ENCODE results near the gene LSG1.

Gene LSG1

GRCh38 chr3:194671900-194672808 is at the start of gene LSG1:
TSS of gene LSG1 (minus strand) at chr3:194672191. CDS start at chr3:194672162, 29 bp downstream.
- DNase-seq: peak; percentile 98

DNA sequence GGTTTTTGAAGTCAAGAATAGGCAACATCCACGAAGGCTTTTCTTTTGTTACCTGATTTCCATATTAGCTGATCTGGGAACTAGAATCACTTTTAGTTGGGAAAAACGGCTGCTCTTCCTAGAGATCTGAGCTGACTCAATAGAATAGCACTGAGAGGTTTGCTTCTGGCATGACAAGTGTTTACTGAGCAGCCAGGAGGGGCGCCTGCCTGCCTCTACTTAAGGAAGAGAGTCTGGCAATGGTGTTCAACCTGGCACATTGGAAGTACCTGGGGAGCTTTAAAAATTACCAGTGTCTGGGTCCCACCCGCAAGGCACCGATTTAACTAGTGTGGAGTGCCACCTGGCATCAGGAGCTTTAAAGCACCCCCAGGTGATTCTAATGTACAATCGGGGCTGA is 48.1 kb upstream of the LSG1 start:
- DNase-seq: no peak

GRCh38 chr3:194718079-194718478 is 46.1 kb upstream of the LSG1 start:
- no peak for DNase-seq

DNA sequence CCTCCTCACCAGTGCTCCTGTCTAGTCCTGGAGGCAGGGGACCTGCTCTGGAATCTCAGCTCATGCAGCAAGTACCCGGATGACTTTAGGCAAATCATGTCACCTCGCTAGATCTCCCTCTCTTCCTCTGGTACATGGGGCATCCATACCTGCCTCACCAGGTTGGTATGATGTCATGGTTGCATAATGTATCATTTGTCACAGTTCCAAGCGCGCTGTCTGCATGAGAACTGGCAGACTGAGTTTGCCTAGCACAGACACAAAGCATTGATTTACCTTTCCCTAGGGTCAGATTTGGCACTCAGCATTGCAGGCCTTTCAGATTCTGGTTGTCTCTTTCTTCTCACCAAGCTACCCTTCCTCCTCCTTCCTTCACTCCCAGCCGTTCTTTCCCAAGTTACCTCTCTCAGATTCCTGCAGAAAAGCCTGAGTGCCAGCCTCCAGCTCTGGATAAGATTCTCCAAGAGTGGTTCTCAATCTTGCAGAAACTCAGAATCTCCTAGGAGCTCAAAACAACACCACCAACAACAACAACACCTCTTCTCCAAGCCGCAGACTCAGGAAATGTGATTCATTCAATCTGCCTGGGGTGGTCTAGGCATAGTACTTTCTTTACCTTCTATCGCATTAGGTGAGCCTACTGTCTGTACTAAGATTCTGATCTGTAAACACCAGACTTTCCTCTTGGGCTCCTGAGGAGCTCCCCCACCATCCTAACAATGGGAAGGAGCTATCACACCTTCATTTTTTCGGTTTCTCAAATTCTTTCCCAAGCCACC is 43.2 kb upstream of the LSG1 start:
- DNase-seq: no peak

- no peak for DNase-seq
Measured at GRCh38 chr3:194714564-194714963, 42.6 kb upstream of the LSG1 start.

GRCh38 chr3:194714137-194714455 is 42.1 kb upstream of the LSG1 start:
- DNase-seq: no peak

GRCh38 chr3:194713299-194714136 is 41.5 kb upstream of the LSG1 start:
- DNase-seq: no peak

GRCh38 chr3:194711913-194712312 is 39.9 kb upstream of the LSG1 start:
- peak; percentile 34 for DNase-seq

GRCh38 chr3:194711286-194711685 is 39.3 kb upstream of the LSG1 start:
- DNase-seq: no peak

- no peak for DNase-seq
Measured at GRCh38 chr3:194707147-194707540, 35.2 kb upstream of the LSG1 start.

- no peak for DNase-seq
Measured at GRCh38 chr3:194705761-194706160, 33.8 kb upstream of the LSG1 start.

- no peak for DNase-seq
Measured at GRCh38 chr3:194705227-194705626, 33.2 kb upstream of the LSG1 start.

DNA sequence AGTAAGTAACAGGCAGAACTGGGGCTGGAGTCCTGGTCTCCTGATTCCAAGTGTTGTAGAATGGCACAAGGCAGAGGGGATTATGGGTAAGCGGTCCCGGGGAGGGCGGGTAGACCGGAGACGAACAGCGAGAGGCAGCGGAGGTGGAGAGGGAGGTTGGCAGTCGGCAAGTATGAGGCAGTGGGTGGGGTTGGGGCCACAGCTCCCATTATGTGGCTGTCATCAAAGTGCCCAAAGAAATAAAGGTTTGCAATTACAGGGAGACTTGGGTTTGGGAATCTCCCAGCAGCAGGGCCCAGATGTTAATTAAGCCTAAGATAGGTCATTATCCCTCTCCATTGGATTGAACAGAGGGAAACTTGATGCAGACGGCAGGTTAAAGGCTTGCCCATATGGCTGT is 30.6 kb upstream of the LSG1 start:
- no peak for DNase-seq

GRCh38 chr3:194696702-194697101 is 24.7 kb upstream of the LSG1 start:
- no peak for DNase-seq

DNA sequence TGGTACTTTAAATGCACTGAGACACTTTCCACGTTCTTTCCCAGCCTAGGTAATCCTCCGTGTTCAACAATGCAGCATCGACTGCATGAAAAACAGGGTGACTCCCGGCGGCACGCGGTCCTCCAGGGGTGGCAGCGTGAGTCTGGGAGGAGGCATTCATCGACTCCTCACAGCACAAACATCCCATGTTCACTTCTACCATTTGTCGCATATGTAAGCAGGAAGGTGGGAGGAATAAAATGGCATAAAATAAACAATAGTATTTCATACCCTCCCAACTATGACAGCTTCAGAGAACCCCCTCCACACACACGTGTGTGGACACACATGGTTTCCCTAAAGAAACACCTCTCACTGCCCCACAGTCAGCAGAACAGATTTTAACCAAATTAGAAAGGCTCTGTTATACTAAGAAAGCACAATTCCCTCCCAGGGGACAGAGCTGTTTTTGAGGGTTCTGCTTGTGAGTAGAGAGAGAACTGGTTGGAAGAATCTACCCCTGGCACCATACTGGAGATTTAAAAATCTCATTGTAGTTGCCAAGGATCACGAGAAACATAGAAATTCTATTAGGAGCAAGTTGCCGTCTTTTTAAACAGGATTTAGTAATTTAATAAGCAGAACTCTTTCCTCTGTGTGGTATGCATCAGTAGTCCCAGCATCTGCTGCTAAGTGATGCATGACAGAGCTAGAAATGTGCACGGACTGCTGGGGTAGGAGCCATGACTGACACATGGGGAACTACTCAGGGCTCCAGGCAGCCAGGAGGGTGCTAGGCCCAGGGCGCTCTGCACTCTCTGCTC is 19.7 kb upstream of the LSG1 start:
- DNase-seq: no peak

DNA sequence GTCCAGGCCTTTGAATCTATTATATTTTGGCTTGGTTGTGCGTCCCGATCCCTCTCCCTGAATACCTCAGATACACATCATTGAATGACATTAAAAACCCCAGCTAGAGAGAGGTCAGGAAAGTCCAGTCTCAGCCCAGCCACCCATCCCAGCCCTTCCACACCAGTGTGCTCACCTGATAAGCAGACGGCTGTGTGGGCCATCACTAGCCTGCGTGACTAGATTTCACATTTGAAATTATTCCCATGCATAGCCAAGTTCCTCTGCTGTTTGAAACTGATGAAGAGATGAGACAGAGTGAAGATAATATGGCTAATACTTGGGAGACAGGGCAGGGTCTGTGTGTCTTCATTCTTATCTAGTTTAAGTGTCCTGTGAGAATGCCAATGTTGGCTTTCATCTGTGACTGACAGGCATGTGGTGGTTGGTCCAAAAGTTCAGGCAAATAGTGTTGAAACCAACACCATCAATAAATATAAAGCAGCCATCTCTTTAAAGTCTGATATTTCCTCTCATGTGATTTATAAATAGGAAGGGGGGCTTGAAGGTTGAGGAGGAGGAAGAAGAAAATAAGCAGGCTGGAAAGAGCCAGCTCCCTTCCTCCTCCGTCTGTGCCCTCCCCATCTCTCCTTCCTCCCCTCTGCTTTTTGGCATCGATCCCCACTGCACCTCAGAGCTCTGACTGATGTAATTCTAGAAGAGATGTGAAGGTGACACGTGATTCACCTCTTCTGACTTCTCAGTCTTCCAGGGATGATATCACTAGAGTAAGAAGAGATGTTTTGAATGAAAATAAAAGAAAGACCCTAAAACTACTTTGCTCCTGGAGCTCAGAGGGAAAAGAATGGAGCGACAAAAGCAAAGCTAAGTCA is 18.7 kb upstream of the LSG1 start:
- DNase-seq: peak; percentile 38

- no peak for DNase-seq
Measured at GRCh38 chr3:194689493-194689944, 17.5 kb upstream of the LSG1 start.

- DNase-seq: no peak
Measured at GRCh38 chr3:194688946-194689345, 17.0 kb upstream of the LSG1 start.

DNA sequence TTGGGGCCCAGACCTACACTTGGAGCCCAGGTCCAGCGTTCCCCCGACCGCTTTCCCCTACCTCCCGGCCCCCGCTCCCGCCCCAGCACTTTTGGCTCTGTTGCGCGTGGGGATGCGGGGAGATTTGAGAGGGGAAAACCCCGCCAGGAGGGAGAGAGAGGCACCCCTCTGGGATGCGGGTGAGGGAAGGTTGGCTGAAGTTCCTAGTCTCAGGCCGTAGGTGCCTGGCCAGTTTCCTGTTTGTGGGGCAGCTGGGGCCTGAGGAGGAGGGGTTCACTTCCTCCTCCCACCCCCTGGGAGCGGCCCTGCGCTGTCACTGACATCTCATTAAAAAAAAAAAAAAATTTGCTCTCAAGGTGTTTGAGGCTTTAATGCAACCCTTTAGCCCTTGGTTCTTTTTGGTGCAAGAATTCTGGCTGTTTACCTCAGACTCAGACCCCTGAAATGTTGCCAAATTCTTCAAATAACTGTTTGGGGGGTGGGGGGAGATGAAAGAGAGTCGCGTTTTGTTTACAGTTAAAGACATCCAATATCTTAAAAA is 16.3 kb upstream of the LSG1 start:
- DNase-seq: peak; percentile 52

DNA sequence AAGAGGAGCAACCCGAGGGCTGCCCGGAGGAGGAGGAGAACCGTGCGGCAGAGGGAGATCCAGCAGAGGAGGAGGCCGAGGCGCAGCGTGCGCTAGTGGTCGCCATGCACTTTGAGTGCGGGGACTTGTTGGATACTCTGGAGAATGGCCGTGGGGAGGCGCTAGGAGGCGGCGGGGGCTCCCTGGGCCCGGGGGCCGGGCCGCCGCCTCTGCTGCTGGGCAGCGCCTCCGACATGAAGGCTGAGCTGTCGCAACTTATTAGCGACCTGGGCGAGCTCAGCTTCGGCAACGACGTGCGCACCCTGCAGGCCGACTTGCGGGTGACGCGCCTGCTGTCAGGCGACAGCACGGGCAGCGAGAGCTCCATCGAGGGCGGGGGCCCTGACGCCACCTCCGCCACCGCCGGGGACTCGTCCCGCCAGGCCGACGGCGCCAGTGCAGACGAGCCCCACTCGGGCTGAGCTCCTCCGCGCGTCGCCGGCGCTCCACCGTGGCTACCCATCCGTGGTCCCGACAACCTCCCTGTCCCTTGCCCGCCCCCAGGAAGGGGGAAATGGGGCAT is 15.7 kb upstream of the LSG1 start:
- peak; percentile 88 for DNase-seq
